ENCODE results near the gene PDPK1. TPM values are rescaled to one million over a fixed set of nuclear protein-coding genes. Genes with fewer than 3 reads are reported as not detected.
"Not testable (repeated sequence)": the region's sequence is repeated elsewhere in the genome, so short reads cannot be mapped to it uniquely, and the experiment has no call there.

PDPK1 gene
- total RNA-seq, 1 donor from 2014 or later, result 51.9 TPM

DNA sequence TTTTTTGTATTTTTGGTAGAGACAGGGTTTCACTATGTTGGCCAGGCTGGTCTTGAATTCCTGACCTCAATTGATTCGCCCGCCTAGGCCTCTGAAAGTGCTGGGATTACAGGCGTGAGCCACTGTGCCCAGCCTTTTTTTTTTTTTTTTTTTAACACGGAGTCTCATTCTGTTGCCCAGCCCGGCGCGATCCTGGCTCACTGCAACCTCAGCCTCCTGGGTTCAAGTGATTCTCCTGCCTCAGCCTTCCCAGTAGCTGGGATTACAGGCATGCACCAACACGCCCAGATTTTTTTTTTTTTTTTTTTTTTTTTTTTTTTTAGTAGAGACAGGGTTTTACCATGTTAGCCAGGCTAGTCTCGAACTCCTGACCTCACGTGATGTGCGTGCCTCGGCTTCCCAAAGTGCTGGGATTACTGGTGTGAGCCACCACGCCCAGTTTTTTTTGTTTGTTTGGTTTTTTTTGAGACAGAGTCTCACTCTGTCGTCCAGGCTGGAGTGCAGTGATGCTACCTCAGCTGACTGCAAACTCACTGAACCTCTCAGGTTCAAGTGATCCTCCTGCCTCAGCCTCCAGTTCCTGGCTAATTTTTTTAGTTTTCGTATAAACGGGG, 4.6 kb upstream of the PDPK1 start:
- intact Hi-C loops (cut with micrococcal nuclease), result loop anchor here (5.0 to 10.0 kb wide), 4 partner anchors 62 to 308 kb away; partner anchors contain the start of genes E4F1 and ECI1
- peak; percentile 65 for DNase-seq
- peak overlapping the region; percentile 98 for H3K27ac Mint-ChIP-seq
- H3K4me3 Mint-ChIP-seq, result peak overlapping the region; percentile 96
- not testable (repeated sequence) for H3K9me3 Mint-ChIP-seq; H3K27me3 Mint-ChIP-seq; H3K36me3 Mint-ChIP-seq (ENCODE audit: low read depth)
- H3K4me1 Mint-ChIP-seq, result peaks cover 22% of the 10 kb centered on the region

- DNase-seq, result no peak
- Mint-ChIP-seq H3K9me3 (no peaks in the 10 kb centered on the region), H3K4me3 (peak overlapping the region; percentile 63), H3K36me3 (ENCODE audit: low read depth) (peaks cover 6% of the 10 kb centered on the region), H3K27ac (peak overlapping the region; percentile 74), H3K27me3 (no peaks in the 10 kb centered on the region), H3K4me1 (peaks cover 25% of the 10 kb centered on the region)
- intact Hi-C loops (cut with micrococcal nuclease), result loop anchor here (5.0 to 10.0 kb wide), 4 partner anchors 61 to 309 kb away; partner anchors contain the start of genes E4F1 and ECI1
Measured at GRCh38 chr16:2533912-2534311, 3.9 kb upstream of the PDPK1 start.

DNA sequence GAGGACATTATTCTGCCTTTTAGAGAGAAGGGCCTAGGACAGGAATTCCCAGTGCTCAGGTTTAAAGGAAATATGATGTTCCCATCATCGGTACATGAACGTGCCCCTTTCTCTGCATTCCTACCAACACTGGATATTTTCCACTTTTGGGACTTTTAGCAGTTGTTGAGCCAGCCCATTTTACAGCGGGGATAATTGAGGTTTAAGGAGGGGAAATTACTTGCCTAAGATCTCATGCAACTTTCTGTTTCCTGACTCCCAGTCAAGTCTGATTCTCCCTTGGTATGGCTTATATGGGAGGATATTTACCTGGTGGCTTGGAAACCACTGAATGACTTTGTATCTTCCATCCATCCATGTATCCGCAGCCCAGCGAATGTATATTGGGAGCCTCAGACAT, 3.5 kb upstream of the PDPK1 start:
- peak overlapping the region; percentile 63 for H3K4me3 Mint-ChIP-seq

DNA sequence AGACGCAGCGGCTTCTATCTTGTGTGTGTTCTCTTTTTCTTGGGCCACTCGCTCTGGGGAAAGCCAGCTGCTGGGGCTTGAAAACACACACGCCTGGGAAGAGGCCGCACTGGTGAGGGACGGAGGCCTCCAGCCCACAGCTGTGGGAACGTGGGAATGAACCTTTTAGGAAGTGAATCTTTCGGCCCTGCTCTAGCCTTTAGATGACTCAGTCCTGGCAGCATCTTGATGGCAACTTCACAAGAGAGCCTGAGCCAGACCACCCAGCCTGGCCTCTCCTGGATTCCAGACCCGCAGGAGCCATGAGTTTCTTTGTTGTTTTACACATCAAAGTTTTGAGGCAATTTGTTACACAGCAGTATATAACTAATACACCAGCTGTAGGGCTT, 2.2 kb upstream of the PDPK1 start:
- H3K4me1 Mint-ChIP-seq, result peaks cover 33% of the 10 kb centered on the region
- peaks cover 8% of the 10 kb centered on the region for H3K36me3 Mint-ChIP-seq (ENCODE audit: low read depth)
- no peak overlapping the region for H3K27ac Mint-ChIP-seq
- DNase-seq, result no peak
- H3K4me3 Mint-ChIP-seq, result no peak overlapping the region
- H3K9me3 Mint-ChIP-seq, result no peaks in the 10 kb centered on the region
- intact Hi-C loops (cut with micrococcal nuclease), result loop anchor here (10.0 kb wide), 3 partner anchors 59 to 311 kb away; partner anchors contain the start of genes E4F1 and ECI1
- H3K27me3 Mint-ChIP-seq, result no peaks in the 10 kb centered on the region

More for the DNA sequence above, 3.5 kb upstream of the PDPK1 start:
- peaks cover 26% of the 10 kb centered on the region for H3K4me1 Mint-ChIP-seq
- not testable (repeated sequence) for H3K9me3 Mint-ChIP-seq; DNase-seq; H3K36me3 Mint-ChIP-seq (ENCODE audit: low read depth); H3K27ac Mint-ChIP-seq; H3K27me3 Mint-ChIP-seq
- intact Hi-C loops (cut with micrococcal nuclease), result loop anchor here (5.0 to 10.0 kb wide), 4 partner anchors 60 to 310 kb away; partner anchors contain the start of genes E4F1 and ECI1

- Mint-ChIP-seq H3K4me1 (peaks cover 24% of the 10 kb centered on the region), H3K36me3 (ENCODE audit: low read depth) (peaks cover 12% of the 10 kb centered on the region), H3K4me3 (peak overlapping the region; percentile 90), H3K27ac (peak overlapping the region; percentile 63)
- peak; percentile 56 for DNase-seq
- intact Hi-C loops (cut with micrococcal nuclease), result loop anchor here (10.0 kb wide), 3 partner anchors 55 to 315 kb away; partner anchors contain the start of genes E4F1 and ECI1
- H3K27me3 Mint-ChIP-seq, H3K9me3 Mint-ChIP-seq: not testable (repeated sequence)
Measured at GRCh38 chr16:2539192-2539844, 1.5 kb downstream of the PDPK1 start.

- Mint-ChIP-seq H3K4me1 (peaks cover 24% of the 10 kb centered on the region), H3K36me3 (ENCODE audit: low read depth) (peaks cover 12% of the 10 kb centered on the region), H3K4me3 (peak overlapping the region; percentile 90)
- not testable (repeated sequence) for H3K27ac Mint-ChIP-seq, H3K9me3 Mint-ChIP-seq, H3K27me3 Mint-ChIP-seq
- peak; percentile 76 for DNase-seq
- intact Hi-C loops (cut with micrococcal nuclease), result loop anchor here (10.0 kb wide), 3 partner anchors 55 to 315 kb away; partner anchors contain the start of genes E4F1 and ECI1
Measured at GRCh38 chr16:2539845-2540458, 2.1 kb downstream of the PDPK1 start.

DNA sequence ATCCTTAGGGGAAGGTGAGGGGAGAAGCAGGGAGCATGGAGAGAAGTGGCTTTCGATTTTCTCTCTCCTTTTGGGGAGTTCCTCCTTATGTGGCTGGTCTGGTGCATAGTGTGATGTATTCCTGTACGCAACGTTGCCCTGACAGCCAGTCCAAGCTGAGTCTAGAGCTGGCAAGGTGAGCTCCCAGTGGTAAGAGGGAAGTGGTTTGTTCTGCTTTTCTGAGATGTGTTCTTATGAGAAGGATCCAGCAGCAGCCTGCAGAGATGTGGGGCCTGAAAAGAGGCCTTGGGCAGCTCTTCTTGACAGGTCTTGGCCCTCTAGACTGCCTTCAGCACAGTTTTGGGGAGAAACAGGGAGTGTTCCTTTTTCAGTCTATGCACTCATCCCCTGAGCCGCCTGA, 3.1 kb downstream of the PDPK1 start:
- H3K9me3 Mint-ChIP-seq; DNase-seq; H3K27me3 Mint-ChIP-seq; intact Hi-C loops (cut with micrococcal nuclease): not testable (repeated sequence)
- peaks cover 24% of the 10 kb centered on the region for H3K4me1 Mint-ChIP-seq
- H3K36me3 Mint-ChIP-seq (ENCODE audit: low read depth), result peaks cover 16% of the 10 kb centered on the region
- peak overlapping the region; percentile 18 for H3K4me3 Mint-ChIP-seq
- H3K27ac Mint-ChIP-seq, result peak overlapping the region; percentile 39

- H3K9me3 Mint-ChIP-seq; intact Hi-C loops (cut with micrococcal nuclease); H3K27ac Mint-ChIP-seq; H3K27me3 Mint-ChIP-seq; H3K4me3 Mint-ChIP-seq: not testable (repeated sequence)
- Mint-ChIP-seq H3K36me3 (ENCODE audit: low read depth) (peaks cover 16% of the 10 kb centered on the region), H3K4me1 (peaks cover 24% of the 10 kb centered on the region)
- peak; percentile 54 for DNase-seq
Measured at GRCh38 chr16:2541409-2541808, 3.6 kb downstream of the PDPK1 start.

DNA sequence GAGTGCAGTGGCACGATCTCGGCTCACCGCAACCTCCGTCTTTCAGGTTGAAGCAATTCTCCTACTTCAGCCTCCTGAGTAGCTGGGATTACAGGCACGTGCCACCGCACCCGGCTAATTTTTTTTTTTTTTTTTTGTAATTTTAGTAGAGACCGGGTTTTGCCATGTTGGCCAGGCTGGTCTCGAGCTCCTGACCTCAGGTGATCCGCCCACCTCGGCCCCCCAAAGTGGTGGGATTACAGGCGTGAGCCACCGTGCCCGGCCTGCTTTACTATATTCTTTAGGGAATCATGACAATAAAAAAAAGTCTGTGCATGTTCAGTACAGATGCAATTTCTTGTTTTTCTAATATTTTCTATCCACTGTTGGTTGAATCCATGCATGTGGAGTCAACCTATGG, 6.0 kb downstream of the PDPK1 start:
- H3K27ac Mint-ChIP-seq; intact Hi-C loops (cut with micrococcal nuclease); DNase-seq; H3K27me3 Mint-ChIP-seq; H3K4me3 Mint-ChIP-seq; H3K9me3 Mint-ChIP-seq: not testable (repeated sequence)
- Mint-ChIP-seq H3K36me3 (ENCODE audit: low read depth) (peaks cover 14% of the 10 kb centered on the region), H3K4me1 (peaks cover 15% of the 10 kb centered on the region)

DNA sequence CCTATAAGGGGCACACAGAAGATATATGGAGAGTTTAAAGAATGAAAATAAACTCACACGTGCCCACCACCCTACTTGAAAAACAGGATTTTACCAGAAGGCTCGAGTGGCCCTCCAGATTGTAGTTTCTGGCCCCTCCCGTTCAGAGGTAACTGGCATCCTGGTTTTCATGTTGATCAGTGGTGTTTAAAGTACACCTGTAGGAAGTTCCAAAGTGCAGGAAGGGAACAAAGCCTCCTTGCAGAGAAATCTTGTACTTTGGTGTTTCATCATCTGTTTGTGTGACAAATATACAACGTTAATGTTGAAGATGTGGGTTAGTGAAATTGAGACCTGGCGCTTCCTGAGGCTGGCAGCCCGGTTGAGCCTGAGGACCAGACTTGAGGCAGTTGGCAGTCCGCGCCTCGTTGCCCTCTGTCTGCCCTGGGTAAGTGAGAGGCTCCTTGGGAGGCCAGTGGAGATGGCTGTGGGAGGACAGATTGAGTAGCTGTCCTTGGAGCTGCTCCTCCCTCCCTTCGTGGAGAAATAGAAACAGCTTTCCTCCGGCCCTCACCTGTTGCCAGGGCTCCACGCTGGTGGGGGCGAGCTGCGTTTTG, 12.6 kb downstream of the PDPK1 start:
- H3K36me3 Mint-ChIP-seq (ENCODE audit: low read depth); intact Hi-C loops (cut with micrococcal nuclease); H3K4me1 Mint-ChIP-seq; H3K27me3 Mint-ChIP-seq; DNase-seq; H3K4me3 Mint-ChIP-seq; H3K27ac Mint-ChIP-seq; H3K9me3 Mint-ChIP-seq: not testable (repeated sequence)

DNA sequence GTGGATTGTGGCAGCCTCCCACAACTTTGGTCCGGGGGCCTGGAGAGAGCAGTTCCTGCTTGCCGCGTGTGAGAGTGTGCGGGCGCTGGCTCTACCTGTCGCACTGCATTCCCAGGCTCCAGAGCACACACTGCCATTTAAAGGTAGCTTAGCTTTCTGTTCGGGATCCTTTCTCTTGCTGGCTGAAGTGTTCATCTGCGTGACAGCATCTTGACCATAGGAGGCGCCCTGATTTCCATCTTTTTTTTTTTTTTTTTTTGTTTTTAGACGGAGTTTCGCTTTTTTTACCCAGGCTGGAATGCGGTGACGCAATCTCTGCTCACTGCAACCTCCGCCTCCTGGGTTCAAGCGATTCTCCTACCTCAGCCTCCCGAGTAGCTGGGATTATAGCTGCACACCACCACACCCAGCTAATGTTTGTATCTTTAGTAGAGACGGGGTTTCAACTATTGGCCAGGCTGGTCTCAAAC, 13.6 kb downstream of the PDPK1 start:
- DNase-seq; H3K36me3 Mint-ChIP-seq (ENCODE audit: low read depth); H3K27me3 Mint-ChIP-seq; H3K9me3 Mint-ChIP-seq; H3K27ac Mint-ChIP-seq; H3K4me3 Mint-ChIP-seq; intact Hi-C loops (cut with micrococcal nuclease); H3K4me1 Mint-ChIP-seq: not testable (repeated sequence)

GRCh38 chr16:2554709-2555425, 17.0 kb downstream of the PDPK1 start:
- DNase-seq; intact Hi-C loops (cut with micrococcal nuclease); H3K9me3 Mint-ChIP-seq; H3K4me3 Mint-ChIP-seq; H3K36me3 Mint-ChIP-seq (ENCODE audit: low read depth); H3K27ac Mint-ChIP-seq; H3K4me1 Mint-ChIP-seq; H3K27me3 Mint-ChIP-seq: not testable (repeated sequence)

GRCh38 chr16:2557150-2557549, 19.3 kb downstream of the PDPK1 start:
- H3K4me1 Mint-ChIP-seq; H3K36me3 Mint-ChIP-seq (ENCODE audit: low read depth); H3K9me3 Mint-ChIP-seq; H3K4me3 Mint-ChIP-seq; H3K27me3 Mint-ChIP-seq; intact Hi-C loops (cut with micrococcal nuclease); H3K27ac Mint-ChIP-seq; DNase-seq: not testable (repeated sequence)
